ENCODE results near the gene PILRB.
A peak's percentile ranks its signal among the peaks of the same experiment; 100 is the strongest.
"Not testable (repeated sequence)": the region's sequence is repeated elsewhere in the genome, so short reads cannot be mapped to it uniquely, and the experiment has no call there.

PILRB gene

DNA sequence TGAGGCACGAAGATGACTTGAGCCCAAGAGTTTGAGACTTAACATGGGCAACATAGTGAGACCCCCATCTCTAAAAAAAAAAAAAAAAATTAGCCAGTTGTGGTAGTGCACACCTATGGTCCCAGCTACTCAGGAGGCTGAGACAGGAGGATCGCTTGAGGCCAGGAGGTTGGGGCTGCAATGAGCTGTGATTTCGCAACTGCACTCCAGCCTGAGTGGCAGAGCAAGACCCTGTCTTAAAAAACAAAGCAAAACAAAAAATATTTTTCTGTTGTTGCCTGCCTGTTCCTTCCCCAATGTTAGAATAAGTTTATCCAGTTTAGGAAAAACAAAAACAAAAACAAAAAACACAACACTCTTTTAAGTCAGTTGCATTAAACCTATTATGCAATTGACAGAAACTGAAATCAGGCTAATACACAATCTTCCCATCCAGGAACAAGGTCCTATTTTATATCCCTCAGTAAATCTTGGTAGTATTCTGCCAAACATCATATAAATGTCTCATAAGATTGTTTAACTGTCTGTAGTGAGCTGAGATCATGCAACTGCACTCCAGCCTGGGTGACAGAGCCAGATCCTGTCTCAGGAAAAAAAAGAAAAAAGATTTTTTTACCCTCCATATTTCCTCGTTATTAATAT, 20.3 kb downstream of the PILRB start:
- DNase-seq = no peak

DNA sequence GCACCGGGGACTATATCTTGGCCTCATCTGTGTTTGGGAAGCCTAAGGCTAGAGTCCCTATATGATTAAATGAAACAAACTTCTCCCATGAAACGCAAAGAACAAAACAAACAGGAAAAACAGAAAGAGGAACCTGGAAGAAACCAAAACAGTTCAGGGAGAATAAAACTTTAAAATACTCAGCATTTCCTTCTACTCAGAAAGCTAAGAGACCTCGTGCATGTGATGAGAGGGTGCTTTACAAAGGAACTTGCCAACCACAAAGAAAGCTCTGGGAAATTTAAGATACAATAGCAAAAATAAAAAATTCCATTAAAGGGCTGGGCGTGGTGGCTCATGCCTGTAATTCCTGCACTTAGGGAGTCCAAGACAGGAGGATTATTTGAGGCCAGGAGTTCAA, 22.3 kb downstream of the PILRB start:
- no peak for DNase-seq

DNA sequence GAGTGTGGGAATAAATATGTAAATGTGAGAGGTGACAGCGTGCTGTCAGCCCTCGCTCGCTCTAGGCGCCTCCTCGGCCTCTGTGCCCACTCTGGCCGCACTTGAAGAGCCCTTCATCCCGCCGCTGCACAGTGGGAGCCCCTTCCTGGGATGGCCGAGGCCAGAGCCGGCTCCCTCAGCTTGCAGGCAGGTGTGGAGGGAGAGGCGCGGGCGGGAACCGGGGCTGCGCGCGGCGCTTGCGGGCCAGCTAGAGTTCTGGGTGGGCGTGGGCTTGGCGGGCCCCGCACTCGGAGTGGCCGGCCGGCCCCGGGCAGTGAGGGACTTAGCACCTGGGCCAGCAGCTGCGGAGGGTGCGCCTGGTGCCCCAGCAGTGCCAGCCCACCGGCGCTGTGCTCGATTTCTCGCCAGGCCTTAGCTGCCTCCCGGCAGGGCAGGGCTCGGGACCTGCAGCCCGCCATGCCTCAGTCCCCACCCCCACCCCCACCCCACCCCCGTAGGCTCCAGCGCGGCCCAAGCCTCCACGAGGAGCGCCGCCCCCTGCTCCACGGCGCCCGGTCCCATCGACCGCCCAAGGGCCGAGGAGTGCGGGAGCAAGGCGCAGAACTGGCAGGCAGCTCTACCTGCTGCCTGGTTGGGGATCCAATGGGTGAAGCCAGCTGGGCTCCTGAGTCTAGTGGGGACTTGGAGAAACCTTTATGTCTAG, 23.8 kb downstream of the PILRB start:
- DNase-seq = not testable (repeated sequence)

DNA sequence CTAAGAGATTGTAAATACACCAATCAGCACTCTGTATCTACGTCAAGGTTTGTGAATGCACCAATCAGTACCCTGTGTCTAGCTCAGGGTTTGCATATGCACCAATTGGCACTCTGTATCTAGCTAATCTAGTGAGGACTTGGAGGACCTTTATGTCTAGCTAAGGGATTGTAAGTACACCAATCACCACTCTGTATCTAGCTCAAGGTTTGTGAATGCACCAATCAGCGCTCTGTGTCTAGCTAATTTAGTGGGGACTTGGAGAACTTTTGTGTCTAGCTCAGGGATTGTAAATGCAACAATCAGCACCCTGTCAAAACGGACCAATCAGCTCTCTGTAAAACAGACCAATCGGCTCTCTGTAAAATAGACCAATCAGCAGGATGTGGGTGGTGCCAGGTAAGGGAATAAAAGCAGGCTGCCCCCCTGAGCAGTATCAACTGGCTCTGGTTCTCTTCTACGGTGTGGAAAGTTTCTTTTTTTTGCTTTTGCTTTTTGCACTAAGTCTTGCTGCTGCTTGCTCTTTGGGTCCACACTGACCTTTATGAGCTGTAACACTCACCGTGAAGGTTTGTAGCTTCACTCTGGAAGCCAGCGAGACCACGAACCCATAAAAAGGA, 24.4 kb downstream of the PILRB start:
- not testable (repeated sequence) for DNase-seq

DNA sequence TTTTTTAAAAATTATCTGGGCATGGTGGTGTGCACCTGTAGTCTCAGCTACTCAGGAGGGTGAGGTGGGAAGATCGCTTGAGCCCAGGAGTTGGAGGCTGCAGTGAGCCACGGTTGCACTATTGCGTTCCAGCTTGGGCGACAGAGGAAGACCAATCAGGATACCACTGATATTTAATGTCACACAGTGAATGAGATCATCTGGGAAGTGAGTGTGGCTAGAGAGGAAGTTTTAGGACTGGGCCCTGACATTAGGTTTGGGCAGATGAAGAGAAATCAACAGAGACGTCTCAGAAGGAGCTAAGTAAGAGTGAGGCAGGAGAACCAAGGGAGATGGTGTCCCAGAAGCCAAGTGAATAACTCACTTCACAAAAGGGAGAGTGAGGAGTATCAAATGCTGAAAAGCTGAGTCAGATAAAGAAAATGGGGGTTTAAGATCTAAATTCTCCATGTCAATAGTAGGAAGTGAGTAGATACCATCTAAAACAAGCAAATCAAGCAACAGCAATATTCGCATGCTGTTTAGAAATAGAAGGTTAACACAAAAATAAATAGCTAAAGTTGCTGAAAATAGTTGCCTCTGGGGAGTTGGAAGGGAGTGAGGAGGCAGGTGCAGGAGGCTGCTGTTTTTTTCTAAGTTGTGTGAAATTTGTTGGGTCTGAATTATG, 26.8 kb downstream of the PILRB start:
- no peak for DNase-seq

DNA sequence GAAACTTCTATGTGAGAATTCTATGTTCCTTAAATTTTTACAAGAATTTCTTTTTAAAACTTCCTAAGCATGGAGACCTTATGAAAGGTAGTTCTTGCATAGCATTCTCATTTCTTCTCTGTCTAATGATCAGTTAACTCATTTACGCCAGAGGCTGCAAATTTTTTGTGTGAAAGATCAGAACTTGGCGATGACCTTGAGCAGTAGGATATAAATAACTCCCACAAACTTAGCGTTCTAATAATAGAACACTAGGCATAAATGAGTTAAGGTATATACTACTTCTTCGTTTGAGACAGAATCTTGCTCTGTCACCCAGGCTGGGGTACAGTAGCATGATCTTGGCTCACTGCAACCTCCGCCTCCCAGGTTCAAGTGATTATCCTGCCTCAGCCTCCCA, 29.0 kb downstream of the PILRB start:
- DNase-seq = no peak

DNA sequence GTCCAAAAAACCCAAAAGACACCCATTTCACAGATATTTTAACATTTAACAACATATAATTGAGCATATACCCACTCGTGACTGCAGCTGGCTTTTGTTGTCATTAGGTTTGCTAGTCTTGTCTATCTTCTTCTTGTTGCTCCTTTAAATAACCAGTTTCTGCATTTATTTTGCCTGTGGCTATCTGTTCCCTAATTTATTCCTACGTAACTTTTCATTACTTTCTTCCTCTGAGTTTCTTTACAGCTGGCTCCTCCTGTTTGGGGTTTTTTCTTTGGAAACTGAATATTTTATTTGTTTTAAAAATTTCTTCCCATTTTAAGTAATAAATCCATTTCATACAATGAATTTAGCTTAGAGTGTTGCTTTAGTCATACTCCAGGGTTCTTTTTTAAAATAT, 29.8 kb downstream of the PILRB start:
- DNase-seq = no peak

DNA sequence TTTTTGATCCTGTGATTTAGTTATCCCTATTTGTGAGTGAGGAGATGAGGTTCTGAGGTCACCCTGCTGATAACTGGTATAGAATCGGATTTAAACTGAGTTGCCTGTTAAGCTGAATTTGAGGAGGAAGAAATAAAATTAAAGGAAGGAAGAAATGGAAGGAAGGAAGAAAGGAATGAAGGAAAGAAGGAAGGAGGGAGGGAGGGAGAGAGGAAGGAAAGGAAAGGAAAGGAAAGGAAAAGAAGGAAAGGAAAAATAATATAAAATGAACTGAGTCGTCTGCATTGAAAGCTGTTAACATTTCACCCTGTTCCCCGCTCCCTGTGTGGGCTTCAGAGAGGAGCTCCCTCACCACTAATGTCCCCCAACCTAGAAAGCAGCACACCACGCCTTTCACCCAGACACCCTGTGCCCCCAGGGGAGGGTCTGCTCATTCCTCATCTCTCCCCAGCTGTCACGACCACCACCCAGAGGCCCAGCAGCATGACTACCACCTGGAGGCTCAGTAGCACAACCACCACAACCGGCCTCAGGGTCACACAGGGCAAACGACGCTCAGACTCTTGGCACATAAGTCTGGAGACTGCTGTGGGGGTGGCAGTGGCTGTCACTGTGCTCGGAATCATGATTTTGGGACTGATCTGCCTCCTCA, 31.6 kb downstream of the PILRB start:
- no peak for DNase-seq

DNA sequence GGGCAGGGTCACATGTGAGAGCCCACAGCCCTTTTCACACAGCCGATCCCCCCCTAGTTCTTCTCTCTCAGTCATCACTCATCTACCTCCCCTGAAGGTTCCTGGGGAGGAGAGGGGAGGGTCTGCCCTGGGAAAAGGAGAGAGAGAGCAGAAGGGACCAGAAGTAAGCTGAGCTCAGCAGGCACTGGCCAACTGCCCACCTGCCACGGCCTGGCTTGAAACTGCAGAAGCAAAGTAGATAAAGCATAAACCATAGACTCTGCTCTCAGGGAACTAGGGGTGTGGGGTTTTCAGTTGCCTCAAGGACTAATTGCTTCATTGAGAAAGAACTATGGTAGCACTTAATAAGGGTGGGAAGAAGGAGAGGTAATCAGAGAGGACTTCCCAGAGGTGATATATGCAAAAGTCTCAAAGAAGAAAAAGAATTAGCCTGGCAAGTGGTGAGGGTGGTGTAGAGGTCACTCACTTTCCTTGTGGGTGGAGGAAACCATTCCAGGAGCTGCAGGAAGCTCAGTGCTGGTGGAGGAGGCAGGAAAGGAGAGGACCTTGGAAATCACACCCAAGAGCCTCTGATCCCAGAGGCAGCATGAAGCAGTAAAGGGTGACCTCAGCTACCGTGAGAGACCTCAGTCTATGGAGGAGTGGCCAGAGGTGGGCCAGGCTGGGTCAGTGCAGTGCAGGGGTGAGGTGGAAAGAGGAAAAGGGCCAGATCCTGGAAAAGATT, 32.5 kb downstream of the PILRB start:
- DNase-seq = no peak

DNA sequence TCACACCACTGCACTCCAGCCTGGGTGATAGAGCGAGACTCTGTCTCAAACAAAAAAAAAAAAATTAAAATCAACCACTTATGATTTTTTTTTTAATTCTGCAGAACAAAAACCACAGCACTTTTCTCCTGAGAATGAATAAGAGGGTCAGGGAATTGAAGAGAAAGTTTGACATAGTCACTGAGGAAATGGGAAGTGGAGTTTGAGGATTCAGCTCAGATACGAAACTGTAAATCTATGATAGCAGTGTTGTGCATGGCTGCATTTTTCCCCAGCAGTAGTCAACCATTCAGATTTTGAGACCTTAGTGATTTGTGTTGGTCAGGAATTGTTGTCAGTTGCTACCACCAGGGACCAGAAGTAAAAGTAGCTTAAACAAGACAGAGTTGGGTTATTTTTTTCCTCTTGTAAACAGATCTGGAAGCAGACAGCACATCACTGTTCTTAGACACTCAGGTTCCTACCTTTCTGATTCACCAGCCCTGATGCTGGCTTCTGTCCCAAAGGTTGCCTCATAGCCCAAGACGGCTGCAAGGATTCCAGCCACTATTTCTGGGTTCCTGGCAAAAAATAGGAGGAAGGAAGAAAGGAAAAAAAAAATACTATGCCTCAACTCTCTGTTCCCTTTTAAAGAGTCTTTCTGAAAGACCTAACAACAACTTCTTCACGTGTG, 35.5 kb downstream of the PILRB start:
- no peak for DNase-seq

DNA sequence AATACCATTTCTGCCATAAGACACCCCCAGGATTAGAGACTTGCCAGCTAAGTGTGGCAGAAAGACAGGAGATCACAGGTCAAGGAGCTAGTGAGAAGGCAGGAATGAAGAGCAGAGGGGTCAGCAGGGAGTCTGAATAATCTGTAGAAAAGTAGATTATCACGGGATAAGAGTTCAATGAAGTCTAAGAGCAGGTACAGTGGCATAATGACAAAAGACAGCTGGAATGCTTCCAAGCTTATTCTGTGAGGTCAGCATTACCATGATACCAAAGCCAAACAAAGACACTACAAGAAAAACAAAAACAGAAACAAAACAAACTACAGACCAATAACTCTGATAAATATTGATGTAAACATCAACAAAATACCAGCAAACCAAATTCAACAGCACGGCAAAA, 36.2 kb downstream of the PILRB start:
- DNase-seq = no peak

DNA sequence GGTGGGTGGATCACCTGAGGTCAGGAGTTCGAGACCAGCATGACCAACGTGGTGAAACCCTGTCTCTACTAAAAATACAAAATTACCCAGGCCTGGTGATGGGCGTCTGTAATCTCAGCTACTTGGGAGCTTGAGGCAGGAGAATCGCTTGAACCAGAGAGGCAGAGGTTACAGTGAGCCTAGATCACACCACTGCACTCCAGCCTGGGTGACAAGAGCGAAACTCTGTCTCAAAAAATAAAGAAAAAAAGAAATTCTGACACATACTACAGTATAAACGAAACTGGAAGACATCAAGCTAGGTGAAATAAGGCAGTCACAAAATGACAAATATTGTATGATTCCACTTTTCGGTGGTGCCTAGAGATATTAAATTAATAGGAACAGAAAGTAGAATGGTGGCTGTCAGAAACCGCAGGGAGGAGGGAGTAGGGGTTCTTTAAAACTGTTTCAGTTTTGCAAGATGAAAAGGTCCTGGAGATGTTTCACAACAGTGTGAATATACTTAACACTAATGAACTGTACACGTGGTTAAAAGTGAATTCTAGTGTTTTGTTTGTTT, 38.6 kb downstream of the PILRB start:
- DNase-seq = no peak

DNA sequence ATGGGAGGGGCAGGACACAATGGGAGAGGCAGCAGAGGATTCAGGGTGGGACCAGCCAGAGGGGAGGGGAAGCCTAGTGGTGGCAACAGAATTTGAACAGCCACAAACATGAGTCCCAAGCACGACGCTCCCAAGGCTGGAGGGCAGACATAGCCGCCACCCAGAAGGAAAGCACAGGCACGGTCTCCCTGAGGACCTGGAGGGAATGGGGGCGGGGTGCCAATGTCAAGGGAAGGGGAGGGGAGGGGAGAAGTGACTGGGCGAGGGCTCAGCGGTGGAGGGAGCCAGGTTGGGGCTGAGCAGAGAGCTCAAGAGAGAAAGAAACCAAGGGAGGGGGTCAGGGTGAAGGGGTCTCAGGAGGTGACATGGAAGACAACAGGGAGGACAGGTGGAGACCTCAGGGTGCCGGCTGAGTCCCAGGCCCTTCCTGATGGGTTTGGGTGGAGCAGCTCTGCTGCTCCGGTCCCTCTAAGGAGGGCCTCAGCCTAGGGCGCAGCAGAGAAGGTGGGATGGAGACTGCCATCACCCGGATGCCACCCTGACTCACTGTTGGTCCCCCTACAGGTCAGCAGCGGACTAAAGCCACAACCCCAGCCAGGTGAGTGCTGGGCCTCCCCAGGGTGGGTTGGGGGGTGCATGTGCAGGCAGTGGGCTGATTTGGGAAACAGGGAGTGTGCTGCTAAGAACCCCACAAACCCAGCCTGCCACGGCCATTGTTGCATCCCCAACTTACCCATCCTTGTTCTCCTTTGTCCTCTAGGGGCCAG, 39.6 kb downstream of the PILRB start:
- DNase-seq = no peak

DNA sequence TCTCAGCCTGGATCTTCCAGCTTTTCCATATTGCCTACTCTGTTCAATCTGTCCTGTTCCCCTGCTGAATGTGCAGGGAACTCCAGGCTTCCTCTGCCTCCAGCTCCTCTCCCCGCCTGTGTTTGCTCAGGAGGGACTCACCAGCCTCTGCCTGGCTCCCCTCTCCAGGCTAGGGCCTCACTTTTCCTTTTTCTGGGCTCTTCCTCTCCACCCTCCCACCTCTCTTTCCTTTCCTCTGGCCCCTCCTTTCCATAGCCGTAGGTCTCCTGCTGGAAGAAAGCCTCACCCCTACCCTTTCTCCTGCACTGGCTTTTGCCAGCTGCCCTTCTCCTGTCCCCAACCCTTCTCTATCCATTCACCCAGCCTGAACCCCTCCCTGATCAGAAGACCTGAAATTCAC, 40.3 kb downstream of the PILRB start:
- DNase-seq = no peak

DNA sequence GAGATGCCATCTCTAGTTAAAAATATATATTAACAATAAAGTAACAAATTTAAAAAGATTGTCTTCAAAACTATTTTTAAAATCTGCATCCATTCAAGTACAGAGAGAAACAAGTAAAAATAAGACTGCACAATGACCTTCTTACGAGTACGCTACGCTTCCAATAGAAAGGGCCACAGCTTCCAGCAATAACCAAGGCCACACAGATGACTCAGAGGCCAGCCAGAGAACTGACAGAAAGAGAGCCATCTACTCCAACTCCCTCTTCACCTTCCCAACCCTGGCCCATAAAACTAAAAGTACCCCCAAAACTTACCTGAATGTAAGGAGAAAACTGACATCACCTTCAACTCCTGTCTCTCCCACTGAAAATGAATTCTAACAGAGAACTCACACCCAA, 42.1 kb downstream of the PILRB start:
- DNase-seq = no peak

DNA sequence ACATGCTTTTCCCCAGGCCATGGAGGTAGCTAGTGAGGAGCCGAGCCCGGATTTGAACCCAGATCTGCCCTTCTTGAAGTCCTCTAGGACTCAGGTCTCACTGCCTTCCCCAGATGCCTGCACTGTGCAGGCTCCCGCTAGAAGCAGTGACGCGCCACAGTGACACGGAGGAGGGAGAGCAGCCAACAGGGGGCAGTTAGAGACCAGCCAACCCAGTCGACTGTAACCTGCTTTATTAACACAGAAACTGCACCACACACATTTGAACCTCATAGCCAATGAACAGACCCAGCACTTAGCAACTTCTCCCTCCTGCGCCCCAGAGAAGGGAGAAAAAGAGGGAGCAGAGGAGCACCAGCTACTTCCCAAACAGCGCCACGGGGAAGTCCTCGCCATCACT, 42.7 kb downstream of the PILRB start:
- DNase-seq = no peak

DNA sequence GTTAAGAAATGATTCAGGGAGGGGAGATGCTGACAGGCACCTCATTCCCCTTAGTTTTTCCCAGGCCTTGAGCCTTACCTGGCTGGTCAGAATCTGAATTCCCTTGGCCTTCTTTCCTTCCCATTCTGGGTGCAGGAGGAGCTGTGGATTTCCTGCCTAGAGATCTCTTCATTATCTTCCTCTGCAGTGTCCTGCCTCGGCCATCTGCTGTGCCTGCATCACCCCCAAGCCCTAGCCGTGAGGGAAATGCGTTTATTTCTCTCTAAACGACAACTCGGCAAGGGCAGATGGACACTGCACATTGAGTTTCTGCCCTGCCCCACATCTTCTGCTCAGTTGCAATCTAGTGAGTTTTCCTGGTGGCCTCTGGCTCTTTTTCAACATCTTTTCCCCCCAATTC, 43.9 kb downstream of the PILRB start:
- DNase-seq = no peak

DNA sequence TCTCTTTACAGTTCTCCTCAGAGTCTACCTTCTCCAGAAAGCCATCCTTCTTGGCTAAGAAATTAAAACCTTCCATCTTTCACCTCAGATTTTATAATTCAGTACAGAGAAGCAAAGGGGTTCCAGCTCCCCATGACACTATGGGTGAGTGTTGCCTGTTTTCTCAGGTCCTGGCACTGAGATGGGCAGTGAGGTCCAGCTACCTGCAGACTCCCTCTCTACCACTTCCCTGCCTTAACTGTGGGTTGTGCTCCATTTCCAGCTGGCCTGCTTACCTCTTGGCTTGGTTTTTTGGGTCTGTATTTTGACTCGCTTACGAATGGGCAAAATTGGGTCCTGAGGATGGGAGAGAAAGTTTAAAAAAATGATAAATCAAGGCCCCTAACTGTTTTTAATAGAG, 44.3 kb downstream of the PILRB start:
- DNase-seq = no peak

DNA sequence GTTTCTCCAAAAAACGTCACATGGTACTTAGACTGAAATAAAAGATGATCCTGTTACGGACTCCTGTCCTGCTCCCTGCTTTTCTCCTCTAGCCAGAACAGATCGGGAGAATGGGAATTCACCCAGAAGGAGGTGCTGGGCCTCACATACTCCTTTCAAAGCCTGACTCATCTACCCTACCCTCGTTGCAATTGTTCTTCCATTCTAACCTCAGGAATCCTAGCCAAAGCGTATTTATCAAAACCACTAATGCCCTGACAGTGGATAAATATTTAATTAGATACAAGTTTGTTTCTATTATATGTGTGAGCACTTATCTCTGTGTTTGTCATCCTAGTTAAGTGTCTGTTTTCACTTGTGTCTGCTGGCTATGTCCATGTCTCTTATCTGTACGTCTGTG, 48.9 kb downstream of the PILRB start:
- no peak for DNase-seq

DNA sequence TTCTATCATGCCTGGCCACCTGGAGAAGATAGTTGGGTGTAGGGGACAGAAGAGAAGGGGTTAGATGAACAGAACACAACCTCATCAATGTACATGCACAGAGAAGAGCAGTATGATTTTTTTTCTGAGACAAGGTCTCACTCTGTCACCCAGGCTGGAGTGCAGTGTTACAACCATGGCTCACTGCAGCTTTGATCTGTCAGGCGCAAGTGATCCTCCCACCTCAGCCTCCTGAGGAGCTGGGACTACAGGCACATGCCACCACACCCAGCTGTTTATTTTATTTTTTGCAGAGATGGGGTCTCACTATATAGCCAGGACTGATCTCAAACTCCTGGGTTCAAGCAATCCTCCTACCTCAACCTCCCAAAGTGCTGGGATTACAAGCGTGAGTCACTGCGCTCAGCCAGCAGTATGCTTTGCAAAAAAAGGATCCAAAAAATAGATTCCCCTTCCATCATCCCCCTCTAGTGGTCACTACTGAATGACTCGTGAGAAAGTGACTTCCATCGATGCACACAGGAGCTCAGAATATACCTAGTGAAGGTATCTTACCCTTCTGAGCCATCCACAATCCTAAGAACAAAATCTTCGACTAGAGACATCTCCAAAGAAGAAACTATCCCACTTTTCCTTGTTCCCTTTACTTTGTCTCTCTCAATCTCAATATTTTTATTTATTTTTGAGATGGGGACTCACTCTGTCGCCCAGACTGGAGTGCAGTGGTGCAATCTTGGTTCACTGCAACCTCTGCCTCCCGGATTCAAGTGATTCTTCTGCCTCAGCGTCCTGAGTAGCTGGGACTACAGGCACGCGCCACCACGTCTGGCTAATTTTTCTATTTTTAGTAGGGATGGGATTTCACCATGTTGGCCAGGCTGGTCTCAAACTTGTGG, 49.6 kb downstream of the PILRB start:
- DNase-seq = peak; percentile 21

Data from NCI-H524 treated with DMSO at 0.1 percent for 48 hours (cell line).